ENCODE measurements around the gene SMG9.

SMG9 gene

DNA sequence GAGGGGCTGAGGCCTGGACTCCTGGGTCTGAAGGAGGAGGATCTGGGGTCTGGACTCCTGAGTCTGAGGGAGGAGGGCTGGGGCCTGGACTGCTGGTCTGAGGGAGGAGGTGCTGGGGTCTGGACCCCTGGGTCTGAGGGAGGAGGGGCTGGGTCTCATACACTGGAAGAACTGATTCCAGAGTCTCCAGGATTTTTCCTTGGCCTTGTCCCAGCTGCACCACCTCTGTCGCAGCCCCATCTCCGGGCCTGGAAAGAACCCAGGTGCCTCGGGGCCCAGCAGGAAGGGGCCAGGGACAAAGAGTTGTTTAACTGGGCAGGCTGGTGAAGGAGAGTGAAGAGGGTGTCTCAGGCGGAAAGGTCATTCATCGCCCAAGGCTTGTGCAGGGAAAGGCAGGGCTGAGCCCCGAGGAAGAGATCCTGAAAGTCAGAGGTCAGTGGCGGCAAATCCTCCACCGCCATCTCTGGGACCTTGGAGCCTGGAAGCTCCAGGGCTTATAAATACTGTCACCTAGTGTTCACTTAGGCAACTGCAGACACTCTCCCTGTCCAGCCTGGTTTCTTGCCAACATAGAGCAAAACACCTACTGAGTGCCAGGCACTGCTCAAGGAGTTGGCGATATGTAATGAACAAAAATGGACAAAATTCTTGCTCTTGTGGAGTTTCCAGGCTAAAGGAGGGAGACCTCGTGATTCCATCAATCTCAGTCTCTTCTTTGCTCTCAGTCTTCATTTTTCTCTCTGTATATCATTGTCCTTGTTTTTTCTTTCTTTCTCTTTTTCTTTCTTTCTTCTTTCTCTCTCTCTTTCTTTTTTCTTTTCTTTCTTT, 30.4 kb upstream of the SMG9 start:
- ChIA-PET CTCF (interaction anchor here (0.6 to 4.8 kb wide), 15 partner anchors 10 to 117 kb away, joined by 3 to 40 read pairs (median 7); no protein-coding TSS in a partner anchor), POLR2A (no interaction called here)
- TF ChIP-seq, protein P1, sequence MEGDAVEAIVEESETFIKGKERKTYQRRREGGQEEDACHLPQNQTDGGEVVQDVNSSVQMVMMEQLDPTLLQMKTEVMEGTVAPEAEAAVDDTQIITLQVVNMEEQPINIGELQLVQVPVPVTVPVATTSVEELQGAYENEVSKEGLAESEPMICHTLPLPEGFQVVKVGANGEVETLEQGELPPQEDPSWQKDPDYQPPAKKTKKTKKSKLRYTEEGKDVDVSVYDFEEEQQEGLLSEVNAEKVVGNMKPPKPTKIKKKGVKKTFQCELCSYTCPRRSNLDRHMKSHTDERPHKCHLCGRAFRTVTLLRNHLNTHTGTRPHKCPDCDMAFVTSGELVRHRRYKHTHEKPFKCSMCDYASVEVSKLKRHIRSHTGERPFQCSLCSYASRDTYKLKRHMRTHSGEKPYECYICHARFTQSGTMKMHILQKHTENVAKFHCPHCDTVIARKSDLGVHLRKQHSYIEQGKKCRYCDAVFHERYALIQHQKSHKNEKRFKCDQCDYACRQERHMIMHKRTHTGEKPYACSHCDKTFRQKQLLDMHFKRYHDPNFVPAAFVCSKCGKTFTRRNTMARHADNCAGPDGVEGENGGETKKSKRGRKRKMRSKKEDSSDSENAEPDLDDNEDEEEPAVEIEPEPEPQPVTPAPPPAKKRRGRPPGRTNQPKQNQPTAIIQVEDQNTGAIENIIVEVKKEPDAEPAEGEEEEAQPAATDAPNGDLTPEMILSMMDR (IDR thresholded peaks at IDR 0.05; ENCODE audit: control extremely low read depth, extremely low read depth, low read depth, missing control alignments): peak; percentile 92
- peak; percentile 71 for DNase-seq (ENCODE audit: extremely low spot score)

DNA sequence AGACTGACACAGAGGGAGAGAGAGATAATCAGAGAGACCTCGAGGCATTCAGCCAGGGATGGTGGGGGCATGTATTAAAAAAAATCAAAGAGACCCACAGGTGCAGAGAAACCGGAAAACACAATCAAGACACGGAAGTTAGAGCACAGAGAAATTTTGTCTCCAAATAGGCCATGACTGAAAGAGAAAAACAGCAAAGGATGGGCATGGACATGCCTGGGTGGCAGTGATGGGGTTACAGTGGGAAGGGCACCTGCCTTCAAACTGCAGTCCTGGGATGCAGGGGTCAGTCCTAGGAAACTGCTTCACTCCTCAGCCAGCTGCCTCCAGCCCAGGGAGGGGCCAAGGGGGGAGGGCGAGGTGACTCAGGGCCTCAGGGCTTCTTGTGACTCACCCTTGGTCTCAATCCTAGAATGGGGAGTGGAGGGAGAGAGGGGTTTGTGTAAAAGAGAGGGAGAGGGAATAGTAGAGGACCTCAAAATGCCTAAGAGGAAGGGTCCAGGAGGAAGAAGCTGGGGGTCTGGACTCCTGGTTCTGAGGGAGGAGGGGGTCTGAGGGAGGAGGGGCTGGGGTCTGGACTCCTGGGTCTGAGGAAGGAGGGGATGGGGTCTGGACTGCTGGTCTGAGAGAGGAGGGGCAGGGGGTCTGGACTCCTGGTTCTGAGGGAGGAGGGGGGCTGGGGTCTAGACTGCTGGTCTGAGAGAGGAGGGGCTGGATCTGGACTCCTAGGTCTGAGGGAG, 29.6 kb upstream of the SMG9 start:
- peak; percentile 44 for DNase-seq (ENCODE audit: extremely low spot score)
- TF ChIP-seq, protein P1 (IDR thresholded peaks at IDR 0.05; ENCODE audit: control extremely low read depth, extremely low read depth, low read depth, missing control alignments): no peak
- ChIA-PET CTCF (interaction anchor here (0.6 to 4.8 kb wide), 15 partner anchors 10 to 116 kb away, joined by 3 to 40 read pairs (median 7); no protein-coding TSS in a partner anchor), POLR2A (no interaction called here)

DNA sequence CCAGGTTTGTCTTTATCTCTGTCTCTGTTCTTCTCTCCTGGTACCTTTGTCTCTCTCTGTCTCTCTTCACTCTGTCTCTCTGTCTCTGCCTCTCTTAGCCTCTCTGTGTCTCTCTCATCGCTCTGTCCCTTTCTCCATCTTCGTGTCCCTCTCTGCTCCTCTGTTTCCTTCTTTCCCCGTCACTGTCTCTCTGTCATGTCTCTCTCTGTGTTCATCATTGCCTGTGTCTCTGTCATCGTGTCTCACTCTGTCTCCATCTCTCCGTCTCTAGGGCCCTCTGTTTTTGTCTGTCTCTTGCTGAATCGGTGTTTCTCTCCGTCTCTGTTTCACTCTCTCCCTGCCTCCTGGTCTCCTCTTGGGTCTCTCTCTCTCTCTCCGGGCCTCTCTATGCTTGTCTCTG, 28.9 kb upstream of the SMG9 start:
- TF ChIP-seq, protein P1 (IDR thresholded peaks at IDR 0.05; ENCODE audit: control extremely low read depth, extremely low read depth, low read depth, missing control alignments): no peak
- DNase-seq (ENCODE audit: extremely low spot score): no peak
- CTCF ChIA-PET: interaction anchor here (4.8 kb wide), 1 partner anchor 16 kb away, joined by 40 read pairs; no protein-coding TSS in a partner anchor
- POLR2A ChIA-PET: no interaction called here

DNA sequence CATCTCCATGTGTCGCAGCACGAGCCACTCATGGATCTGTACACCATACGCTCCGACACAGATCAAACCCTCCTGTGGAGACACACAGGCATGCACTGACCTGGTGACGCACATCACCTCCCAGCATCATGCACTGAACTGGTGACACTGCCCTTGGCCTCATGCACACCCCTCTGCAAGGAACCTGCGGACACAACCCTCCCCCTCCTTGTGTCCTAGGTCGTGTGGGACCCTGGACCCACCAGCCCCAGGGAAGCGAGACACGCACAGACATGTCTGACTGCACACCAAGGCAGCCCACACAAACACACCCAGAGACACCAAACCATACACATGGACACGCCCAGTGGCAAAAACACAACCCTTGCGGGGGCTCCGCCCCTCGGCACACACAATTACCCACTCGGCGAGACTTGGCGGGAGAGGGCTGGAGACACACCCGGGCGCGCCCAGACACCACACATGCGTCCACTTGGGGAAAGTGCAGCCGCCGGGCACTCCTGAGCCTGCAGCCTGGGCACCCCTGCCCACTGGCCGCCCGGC, 28.0 kb upstream of the SMG9 start:
- TF ChIP-seq, protein P1 (IDR thresholded peaks at IDR 0.05; ENCODE audit: control extremely low read depth, extremely low read depth, low read depth, missing control alignments): no peak
- ChIA-PET POLR2A (no interaction called here), CTCF (interaction anchor here (1.0 to 9.6 kb wide), 2 partner anchors 22 to 37 kb away, joined by 6 to 234 read pairs; partner anchors contain the start of gene SMG9)
- DNase-seq (ENCODE audit: extremely low spot score): no peak

DNA sequence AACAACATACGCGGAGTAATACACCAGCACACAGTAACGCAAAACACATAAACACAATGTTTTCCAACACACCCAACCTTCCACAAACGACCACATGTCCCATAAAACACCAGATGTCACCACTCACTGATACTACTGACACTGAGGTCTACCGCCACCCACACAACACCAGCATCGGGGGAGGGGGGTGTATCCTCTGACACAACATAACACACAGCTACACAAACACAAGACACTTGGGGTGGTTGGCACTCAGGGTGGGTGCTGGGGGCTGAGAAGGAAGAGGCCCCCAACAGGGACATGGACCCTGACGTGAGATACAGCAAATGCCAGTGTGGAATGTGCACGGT, 27.5 kb upstream of the SMG9 start:
- CTCF ChIA-PET: interaction anchor here (1.0 to 9.6 kb wide), 2 partner anchors 21 to 37 kb away, joined by 6 to 234 read pairs; partner anchors contain the start of gene SMG9
- TF ChIP-seq, protein P1 (IDR thresholded peaks at IDR 0.05; ENCODE audit: control extremely low read depth, extremely low read depth, low read depth, missing control alignments): no peak
- POLR2A ChIA-PET: no interaction called here
- no peak for DNase-seq (ENCODE audit: extremely low spot score)

DNA sequence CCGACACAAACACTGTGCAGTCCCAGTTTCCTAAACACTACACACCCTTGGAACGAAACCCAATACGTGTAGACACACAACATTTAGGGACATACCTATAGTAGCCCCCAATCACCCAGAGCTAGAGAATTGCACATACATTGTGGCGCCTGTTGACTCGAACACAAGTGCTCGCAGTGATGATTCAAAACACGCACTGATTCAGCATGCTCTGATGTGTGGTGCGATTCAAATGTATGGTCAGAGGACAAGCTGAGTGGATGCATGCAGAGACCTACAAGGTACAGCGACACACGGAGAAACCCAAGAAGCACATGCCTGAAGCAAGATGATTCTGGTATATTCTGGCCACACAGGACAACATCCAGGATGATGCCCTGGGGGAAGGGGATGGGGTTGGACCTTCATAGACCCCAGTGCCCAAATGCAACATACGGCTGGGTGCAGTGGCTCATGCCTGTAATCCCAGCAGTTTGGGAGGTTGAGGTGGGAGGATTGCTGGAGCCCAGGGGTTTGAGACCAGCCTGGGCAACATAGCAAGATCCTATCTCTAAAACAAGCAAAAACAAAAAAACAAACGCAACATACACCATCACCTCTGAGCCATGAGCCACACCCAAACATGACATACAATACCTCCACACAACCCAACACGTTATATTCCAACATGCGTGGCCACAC, 27.0 kb upstream of the SMG9 start:
- DNase-seq (ENCODE audit: extremely low spot score): no peak
- POLR2A ChIA-PET: no interaction called here
- CTCF ChIA-PET: interaction anchor here (0.8 to 9.6 kb wide), 3 partner anchors 21 to 36 kb away, joined by 3 to 234 read pairs (median 6); partner anchors contain the start of gene SMG9
- TF ChIP-seq, protein P1 (IDR thresholded peaks at IDR 0.05; ENCODE audit: control extremely low read depth, extremely low read depth, low read depth, missing control alignments): no peak
